Transverse colon (tissue), 4 donors: ENCODE measurements around the gene FAHD1.

Experiments used
- EP300 ChIP-seq: sonication (generic); formaldehyde crosslinking; IDR thresholded peaks from one replicate; pipeline ENCODE4 v1.6.1; 2017; ENCODE audit warnings: antibody characterized with exemption, low read depth
- POLR2AphosphoS5 ChIP-seq, 3 donors: sonication (generic); formaldehyde crosslinking; IDR thresholded peaks; one replicate each; pipeline ENCODE4 v1.6.1; 2016; ENCODE audit warnings: antibody characterized with exemption in 3 of 3
- TF ChIP-seq, protein P1 (sequence below), 5 experiments: fragments of 200-600 bp in 3 of 5; fragments of 450-650 bp in 2 of 5; sonication (generic) in 3 of 5; IDR thresholded peaks; 1 replicate in 2 of 5; 2 replicates in 3 of 5; pipeline ENCODE4 v1.5.1; 2016 to 2017; ENCODE audit warnings: antibody characterized with exemption in 5 of 5, inconsistent platforms in 3 of 5, mild to moderate bottlenecking in 2 of 5, moderate library complexity in 1 of 5

DNA sequence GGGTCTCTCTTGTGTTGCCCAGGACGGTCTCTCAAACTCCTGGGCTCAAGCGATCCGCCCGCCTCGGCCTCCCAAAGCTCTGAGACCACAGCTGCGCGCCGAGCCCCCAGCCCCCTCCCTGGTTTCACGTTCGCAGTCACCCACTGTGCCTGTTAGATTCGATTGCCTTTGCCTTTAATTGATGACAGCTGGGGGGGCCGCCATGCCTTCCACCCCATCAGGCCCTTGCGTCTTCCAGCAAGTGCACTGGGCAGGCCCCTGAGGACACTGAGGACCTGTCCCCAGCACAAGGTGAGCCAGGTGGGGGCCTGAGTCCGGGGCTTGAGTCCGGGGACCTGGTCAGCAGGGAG lies 36.8 kb upstream of the FAHD1 start:
- TF ChIP-seq POLR2AphosphoS5 (IDR thresholded peaks at IDR 0.05): no peak
- TF ChIP-seq, protein P1, sequence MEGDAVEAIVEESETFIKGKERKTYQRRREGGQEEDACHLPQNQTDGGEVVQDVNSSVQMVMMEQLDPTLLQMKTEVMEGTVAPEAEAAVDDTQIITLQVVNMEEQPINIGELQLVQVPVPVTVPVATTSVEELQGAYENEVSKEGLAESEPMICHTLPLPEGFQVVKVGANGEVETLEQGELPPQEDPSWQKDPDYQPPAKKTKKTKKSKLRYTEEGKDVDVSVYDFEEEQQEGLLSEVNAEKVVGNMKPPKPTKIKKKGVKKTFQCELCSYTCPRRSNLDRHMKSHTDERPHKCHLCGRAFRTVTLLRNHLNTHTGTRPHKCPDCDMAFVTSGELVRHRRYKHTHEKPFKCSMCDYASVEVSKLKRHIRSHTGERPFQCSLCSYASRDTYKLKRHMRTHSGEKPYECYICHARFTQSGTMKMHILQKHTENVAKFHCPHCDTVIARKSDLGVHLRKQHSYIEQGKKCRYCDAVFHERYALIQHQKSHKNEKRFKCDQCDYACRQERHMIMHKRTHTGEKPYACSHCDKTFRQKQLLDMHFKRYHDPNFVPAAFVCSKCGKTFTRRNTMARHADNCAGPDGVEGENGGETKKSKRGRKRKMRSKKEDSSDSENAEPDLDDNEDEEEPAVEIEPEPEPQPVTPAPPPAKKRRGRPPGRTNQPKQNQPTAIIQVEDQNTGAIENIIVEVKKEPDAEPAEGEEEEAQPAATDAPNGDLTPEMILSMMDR (IDR thresholded peaks at IDR 0.05): no peak
- no peak for TF ChIP-seq EP300
